Coronary artery (tissue), 2 donors: ENCODE results near the gene CACNA2D3.

ENCODE experiments used
- DNase-seq: peaks from one replicate; pipeline ENCODE4 v3.0.0-alpha.2; 2017; ENCODE audit warnings: low spot score
- H3K27ac ChIP-seq, 2 donors: fragments of 200-600 bp; sonication (generic); one replicate each; pipeline ENCODE4 v1.5.1; 2016 to 2019
- H3K4me3 ChIP-seq: fragments of 200-600 bp; sonication (generic); 2 replicates; pipeline ENCODE4 v1.5.1; 2016; ENCODE audit warnings: mild to moderate bottlenecking, moderate library complexity
- TF ChIP-seq, protein P1 (sequence below): fragments of 200-600 bp; sonication (generic); IDR thresholded peaks from one replicate; pipeline ENCODE4 v1.5.1; 2019; ENCODE audit warnings: antibody characterized with exemption

Gene CACNA2D3

GRCh38 chr3:54304877-54305276 lies 182.5 kb downstream of the CACNA2D3 start:
- H3K4me3 ChIP-seq = no peak overlapping the region
- H3K27ac ChIP-seq = no peak overlapping the region
- DNase-seq = no peak
- TF ChIP-seq, protein P1, sequence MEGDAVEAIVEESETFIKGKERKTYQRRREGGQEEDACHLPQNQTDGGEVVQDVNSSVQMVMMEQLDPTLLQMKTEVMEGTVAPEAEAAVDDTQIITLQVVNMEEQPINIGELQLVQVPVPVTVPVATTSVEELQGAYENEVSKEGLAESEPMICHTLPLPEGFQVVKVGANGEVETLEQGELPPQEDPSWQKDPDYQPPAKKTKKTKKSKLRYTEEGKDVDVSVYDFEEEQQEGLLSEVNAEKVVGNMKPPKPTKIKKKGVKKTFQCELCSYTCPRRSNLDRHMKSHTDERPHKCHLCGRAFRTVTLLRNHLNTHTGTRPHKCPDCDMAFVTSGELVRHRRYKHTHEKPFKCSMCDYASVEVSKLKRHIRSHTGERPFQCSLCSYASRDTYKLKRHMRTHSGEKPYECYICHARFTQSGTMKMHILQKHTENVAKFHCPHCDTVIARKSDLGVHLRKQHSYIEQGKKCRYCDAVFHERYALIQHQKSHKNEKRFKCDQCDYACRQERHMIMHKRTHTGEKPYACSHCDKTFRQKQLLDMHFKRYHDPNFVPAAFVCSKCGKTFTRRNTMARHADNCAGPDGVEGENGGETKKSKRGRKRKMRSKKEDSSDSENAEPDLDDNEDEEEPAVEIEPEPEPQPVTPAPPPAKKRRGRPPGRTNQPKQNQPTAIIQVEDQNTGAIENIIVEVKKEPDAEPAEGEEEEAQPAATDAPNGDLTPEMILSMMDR = no peak

DNA sequence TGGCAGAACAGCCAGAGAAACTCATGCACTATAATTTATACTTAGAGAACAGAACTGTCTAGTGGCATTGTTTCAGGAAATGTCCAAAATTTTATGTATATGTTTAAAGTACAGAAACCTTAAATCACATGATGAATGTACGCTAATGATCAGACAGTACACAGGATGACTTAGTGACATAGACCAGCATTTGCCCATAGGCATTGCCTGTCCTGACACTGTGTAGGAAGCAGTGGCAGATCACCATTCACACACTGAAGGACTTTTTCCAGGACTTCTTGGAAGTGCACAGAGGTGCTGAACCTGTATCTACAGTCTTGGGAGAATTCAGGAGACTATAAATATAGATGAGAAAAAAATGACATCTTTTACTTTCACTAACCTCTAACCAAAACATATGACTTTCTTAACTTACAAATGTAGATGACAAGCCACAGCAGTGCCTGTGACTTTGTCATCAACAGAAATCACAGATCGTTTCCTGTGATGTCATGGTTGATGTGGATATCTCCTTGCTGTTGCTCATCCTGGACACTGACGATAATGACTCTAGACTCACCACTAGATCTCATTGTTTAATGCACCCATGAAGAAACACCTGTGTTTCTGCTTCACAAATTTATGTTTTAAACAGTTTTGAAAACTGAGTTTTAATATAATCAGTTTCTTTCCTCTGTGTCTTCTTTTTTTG lies 183.2 kb downstream of the CACNA2D3 start:
- no peak for DNase-seq
- H3K4me3 ChIP-seq = no peak overlapping the region
- H3K27ac ChIP-seq = no peak overlapping the region
- TF ChIP-seq, protein P1 = no peak

GRCh38 chr3:54307566-54308180 lies 185.3 kb downstream of the CACNA2D3 start:
- Histone ChIP-seq H3K27ac (no peak overlapping the region), H3K4me3 (no peak overlapping the region)
- TF ChIP-seq, protein P1 = no peak
- no peak for DNase-seq

DNA sequence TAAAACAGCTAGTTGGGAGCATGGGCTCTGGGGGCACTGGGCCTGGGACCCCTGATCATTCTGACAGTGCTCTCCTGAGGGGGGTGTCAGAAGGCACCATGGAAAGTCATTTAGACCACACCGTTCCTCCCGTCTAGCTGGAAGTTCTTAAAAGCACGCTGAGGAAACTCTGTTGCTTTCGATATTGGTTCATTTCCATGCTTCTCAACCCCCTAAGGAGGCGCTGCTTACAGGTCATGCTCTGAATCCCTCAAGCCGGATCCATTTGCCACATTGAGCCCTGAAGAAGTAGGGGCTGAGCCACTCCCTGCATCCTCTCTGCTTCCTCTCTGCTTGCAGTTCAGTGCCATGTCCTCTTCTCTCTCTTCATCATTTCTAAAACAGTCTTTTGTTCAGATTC lies 187.2 kb downstream of the CACNA2D3 start:
- Histone ChIP-seq H3K27ac (no peak overlapping the region), H3K4me3 (no peak overlapping the region)
- DNase-seq = no peak
- TF ChIP-seq, protein P1 = no peak

DNA sequence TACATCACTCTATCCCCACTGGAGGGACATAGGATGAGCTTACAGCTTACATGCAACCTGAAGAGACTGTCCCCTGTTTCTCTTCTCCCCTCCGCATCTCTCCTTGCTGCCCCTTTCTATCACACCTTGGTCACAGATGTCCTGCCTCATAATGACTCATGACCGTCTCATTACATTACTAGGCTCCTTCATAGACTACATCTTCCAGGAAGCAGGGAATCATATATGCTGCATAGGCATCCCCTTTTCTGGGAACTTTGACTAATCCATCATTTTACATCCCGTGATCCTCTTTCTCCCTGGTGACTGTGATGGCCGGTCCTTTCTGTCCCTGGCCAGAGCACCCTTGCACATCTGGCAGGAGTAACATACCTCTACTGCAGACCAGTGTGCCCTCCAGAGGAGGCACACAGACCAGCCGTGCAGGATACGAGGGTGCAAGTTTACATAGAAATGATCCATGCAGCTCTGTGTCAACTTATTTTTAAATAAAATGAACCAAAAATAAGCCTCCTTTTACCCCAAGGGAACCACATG lies 188.9 kb downstream of the CACNA2D3 start:
- Histone ChIP-seq H3K27ac (no peak overlapping the region), H3K4me3 (no peak overlapping the region)
- TF ChIP-seq, protein P1 = no peak
- DNase-seq = no peak

DNA sequence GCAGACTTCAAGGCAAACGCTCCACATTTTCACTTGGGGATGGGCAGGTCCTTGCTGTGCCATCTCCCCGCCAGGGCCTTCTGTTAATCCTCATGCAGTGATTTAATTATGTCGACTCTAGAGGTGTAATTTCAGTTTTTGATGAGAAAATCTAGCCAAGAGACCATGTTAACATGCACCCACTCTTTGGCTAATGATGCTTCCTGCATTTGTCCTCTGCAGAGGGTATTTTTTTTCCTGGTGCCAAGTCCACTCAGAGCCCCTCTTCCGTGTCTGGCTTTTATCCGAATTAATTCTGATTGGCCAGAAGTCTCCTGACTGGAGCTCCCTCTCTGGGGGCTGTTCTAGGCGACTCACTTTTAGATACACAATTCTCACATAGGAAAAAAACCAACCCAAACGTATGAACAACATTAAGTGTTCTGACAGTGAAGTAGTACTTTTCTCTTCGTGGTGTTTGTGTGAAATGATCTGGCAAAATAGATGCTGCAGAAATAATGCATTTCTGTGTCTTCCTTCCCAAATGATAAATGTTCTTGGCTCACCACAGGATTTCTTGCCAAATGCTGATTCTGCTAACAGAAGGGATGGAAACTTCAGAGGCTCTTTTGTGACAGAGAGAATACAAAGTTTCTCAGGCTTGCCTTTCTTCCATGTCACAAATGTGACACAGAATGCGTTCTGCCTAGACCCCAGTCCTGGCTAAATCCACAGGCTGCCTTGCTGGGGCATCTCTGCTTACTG lies 190.0 kb downstream of the CACNA2D3 start:
- no peak for DNase-seq
- no peak overlapping the region for H3K27ac ChIP-seq
- no peak overlapping the region for H3K4me3 ChIP-seq
- TF ChIP-seq, protein P1 = no peak
